ENCODE measurements around the gene MOB1A. TPM values are rescaled to one million over a fixed set of nuclear protein-coding genes. Genes with fewer than 3 reads are reported as not detected.
A peak's percentile ranks its signal among the peaks of the same experiment; 100 is the strongest.

Gene MOB1A
- total RNA-seq, 1 experiment from 2014 or later, result 95.1 TPM

DNA sequence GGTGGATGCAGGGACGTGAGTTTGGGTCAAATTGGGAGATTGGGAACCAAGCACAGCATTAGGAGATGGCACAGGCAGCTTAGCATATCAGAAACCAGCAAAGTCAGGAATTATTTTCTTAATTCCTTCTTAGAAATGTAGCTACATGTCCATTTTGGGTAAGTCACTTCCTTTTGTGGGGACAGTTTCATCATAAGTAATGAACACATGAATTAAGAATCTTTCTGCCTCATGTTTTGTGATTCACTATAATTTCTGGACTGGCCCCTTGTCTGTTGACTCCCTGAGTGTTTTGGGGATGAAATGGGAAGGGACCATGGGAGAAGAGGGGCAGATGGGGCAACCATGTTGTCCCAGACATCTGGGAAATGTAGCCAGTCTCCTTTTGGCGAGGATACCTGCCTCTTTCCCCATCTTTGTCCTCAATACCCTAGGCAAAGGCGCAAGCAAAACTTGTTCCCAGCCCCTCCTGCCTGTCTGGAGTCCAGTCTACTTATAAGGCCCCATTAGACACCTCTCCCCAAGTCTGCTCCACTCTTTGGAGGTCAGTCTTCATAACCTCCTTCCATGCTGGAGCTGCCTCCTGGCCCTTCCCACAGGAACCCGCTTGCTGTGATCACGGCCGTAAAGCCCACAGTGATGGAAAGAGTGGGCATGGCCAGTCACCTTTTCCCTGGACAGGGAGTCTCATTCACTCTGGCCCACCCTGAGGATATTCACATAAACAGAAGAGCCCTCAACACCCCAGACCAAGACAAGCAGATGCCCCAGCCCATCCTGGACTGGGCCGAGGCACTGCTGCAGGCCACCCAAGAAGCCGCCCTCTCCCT is 45.5 kb upstream of the MOB1A start:
- no peak overlapping the region for H4K5ac ChIP-seq (ENCODE audit: insufficient read length, low read depth, low read length)
- no peaks in the 10 kb centered on the region for H3K9me3 ChIP-seq (ENCODE audit: control insufficient read depth, low read depth, low read length)
- no peak overlapping the region for H4K91ac ChIP-seq (ENCODE audit: insufficient read length, low read depth, low read length)
- H3K36me3 Mint-ChIP-seq (ENCODE audit: insufficient read depth in 1 of 3, low read depth in 3 of 3), result peaks cover 5 to 23% (median 12%) of the 10 kb centered on the region in 3 experiments; a peak in 6 of 7 replicates
- H3K27me3 Mint-ChIP-seq (ENCODE audit: low read depth), result peaks cover 11% of the 10 kb centered on the region
- no peaks in the 10 kb centered on the region for H4K20me1 ChIP-seq (ENCODE audit: control insufficient read depth, insufficient read depth, insufficient read length)
- no peaks in the 10 kb centered on the region for H3K79me1 ChIP-seq (ENCODE audit: insufficient read depth, low read depth, low read length, poor library complexity, severe bottlenecking)
- no peaks in the 10 kb centered on the region for H3K27me3 ChIP-seq (ENCODE audit: insufficient read depth, low read length)
- peak overlapping the region in 1 of 3 experiments; percentile 71; a peak in 4 of 7 replicates for H3K27ac Mint-ChIP-seq
- H2BK15ac ChIP-seq (ENCODE audit: low read depth, low read length), result no peak overlapping the region
- no peak overlapping the region for H2AK5ac ChIP-seq (ENCODE audit: insufficient read length, low read length)
- no peak overlapping the region for H2BK12ac ChIP-seq (ENCODE audit: insufficient read length, low read depth, low read length)
- no peak overlapping the region for H3K4me2 ChIP-seq (ENCODE audit: insufficient read depth, insufficient read length, low read length)
- WGBS (ENCODE audit: extremely low coverage, insufficient read length, low lambda C conversion rate), result no CpG with 5 or more reads among the region's 8 CpGs
- H3K14ac ChIP-seq (ENCODE audit: insufficient read depth, low read length), result no peak overlapping the region
- no peak overlapping the region for H3T11ph ChIP-seq (ENCODE audit: low read length)
- no peak overlapping the region for H3K27ac ChIP-seq (ENCODE audit: insufficient read length, low read depth, low read length)
- no peaks in the 10 kb centered on the region for H3K4me1 ChIP-seq (ENCODE audit: insufficient read depth, low read length)
- no peaks in the 10 kb centered on the region for H3K79me2 ChIP-seq (ENCODE audit: insufficient read depth, low read length)
- H2BK120ac ChIP-seq (ENCODE audit: low read depth, low read length, poor library complexity, severe bottlenecking), result no peak overlapping the region
- H3K9me3 Mint-ChIP-seq, result no peaks in the 10 kb centered on the region
- H3K4ac ChIP-seq (ENCODE audit: low read depth, low read length), result no peak overlapping the region
- peaks cover 13 to 21% of the 10 kb centered on the region in 2 experiments for H3K4me1 Mint-ChIP-seq
- H3K23me2 ChIP-seq (ENCODE audit: insufficient read length, low read depth, low read length, poor library complexity, severe bottlenecking), result no peaks in the 10 kb centered on the region
- no peak overlapping the region for H3K18ac ChIP-seq (ENCODE audit: insufficient read length, low read depth, low read length)
- H3K23ac ChIP-seq (ENCODE audit: insufficient read length, low read depth, low read length), result no peak overlapping the region
- no peak overlapping the region for H2BK5ac ChIP-seq (ENCODE audit: insufficient read length, low read length)
- H2AFZ ChIP-seq (ENCODE audit: low read length), result no peak overlapping the region
- no peak overlapping the region for H3K56ac ChIP-seq (ENCODE audit: insufficient read length, low read depth, low read length)
- no peak overlapping the region for H3K9ac ChIP-seq (ENCODE audit: extremely low read depth, insufficient read length, low read length)
- H4K8ac ChIP-seq (replicated peaks; ENCODE audit: insufficient read length, low read depth, low read length), result no peak overlapping the region
- H2BK20ac ChIP-seq (ENCODE audit: low read depth, low read length, poor library complexity, severe bottlenecking), result no peak overlapping the region
- DNase-seq, result no peak
- TF ChIP-seq, protein P1, sequence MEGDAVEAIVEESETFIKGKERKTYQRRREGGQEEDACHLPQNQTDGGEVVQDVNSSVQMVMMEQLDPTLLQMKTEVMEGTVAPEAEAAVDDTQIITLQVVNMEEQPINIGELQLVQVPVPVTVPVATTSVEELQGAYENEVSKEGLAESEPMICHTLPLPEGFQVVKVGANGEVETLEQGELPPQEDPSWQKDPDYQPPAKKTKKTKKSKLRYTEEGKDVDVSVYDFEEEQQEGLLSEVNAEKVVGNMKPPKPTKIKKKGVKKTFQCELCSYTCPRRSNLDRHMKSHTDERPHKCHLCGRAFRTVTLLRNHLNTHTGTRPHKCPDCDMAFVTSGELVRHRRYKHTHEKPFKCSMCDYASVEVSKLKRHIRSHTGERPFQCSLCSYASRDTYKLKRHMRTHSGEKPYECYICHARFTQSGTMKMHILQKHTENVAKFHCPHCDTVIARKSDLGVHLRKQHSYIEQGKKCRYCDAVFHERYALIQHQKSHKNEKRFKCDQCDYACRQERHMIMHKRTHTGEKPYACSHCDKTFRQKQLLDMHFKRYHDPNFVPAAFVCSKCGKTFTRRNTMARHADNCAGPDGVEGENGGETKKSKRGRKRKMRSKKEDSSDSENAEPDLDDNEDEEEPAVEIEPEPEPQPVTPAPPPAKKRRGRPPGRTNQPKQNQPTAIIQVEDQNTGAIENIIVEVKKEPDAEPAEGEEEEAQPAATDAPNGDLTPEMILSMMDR (conservative IDR thresholded peaks at IDR 0.05), result no peak
- H3K4me3 Mint-ChIP-seq, result no peak overlapping the region

Measured in H9 (cell line).